CD4-positive, alpha-beta T cell treated with Interleukin-4 for 1 hour (primary cell): ENCODE measurements around the gene DTNBP1.
"Not testable (repeated sequence)": the region's sequence is repeated elsewhere in the genome, so short reads cannot be mapped to it uniquely, and the experiment has no call there.

Source experiments
- DNase-seq, 2 donors: peaks; one replicate each; pipeline ENCODE4 v3.0.0-alpha.2; 2020 to 2022

Gene DTNBP1

GRCh38 chr6:15555101-15556038 is 107.5 kb downstream of the DTNBP1 start:
- DNase-seq, result no peak

GRCh38 chr6:15554728-15555100 is 108.1 kb downstream of the DTNBP1 start:
- no peak for DNase-seq

GRCh38 chr6:15553736-15554294 is 109.0 kb downstream of the DTNBP1 start:
- no peak for DNase-seq

- no peak for DNase-seq
Observed at GRCh38 chr6:15553031-15553430, 109.8 kb downstream of the DTNBP1 start.

- no peak for DNase-seq
Observed at GRCh38 chr6:15551798-15552197, 111.0 kb downstream of the DTNBP1 start.

- no peak for DNase-seq
Observed at GRCh38 chr6:15551262-15551661, 111.6 kb downstream of the DTNBP1 start.

GRCh38 chr6:15550546-15551123 is 112.2 kb downstream of the DTNBP1 start:
- no peak for DNase-seq

GRCh38 chr6:15549371-15549770 is 113.5 kb downstream of the DTNBP1 start:
- DNase-seq, result no peak

- DNase-seq, result no peak
Observed at GRCh38 chr6:15547400-15547799, 115.4 kb downstream of the DTNBP1 start.

- no peak for DNase-seq
Observed at GRCh38 chr6:15546591-15546990, 116.2 kb downstream of the DTNBP1 start.

- DNase-seq, result no peak
Observed at GRCh38 chr6:15544321-15544900, 118.4 kb downstream of the DTNBP1 start.

- not testable (repeated sequence) for DNase-seq
Observed at GRCh38 chr6:15543332-15543917, 119.4 kb downstream of the DTNBP1 start.

GRCh38 chr6:15539722-15540270 is 123.0 kb downstream of the DTNBP1 start:
- DNase-seq, result no peak

- DNase-seq, result no peak
Observed at GRCh38 chr6:15538766-15539495, 123.9 kb downstream of the DTNBP1 start.

GRCh38 chr6:15538106-15538505 is 124.7 kb downstream of the DTNBP1 start:
- no peak for DNase-seq

GRCh38 chr6:15536198-15536955 is 126.5 kb downstream of the DTNBP1 start:
- DNase-seq, result no peak

GRCh38 chr6:15535495-15536197 is 127.2 kb downstream of the DTNBP1 start:
- no peak for DNase-seq

- DNase-seq, result peak in 1 of 2 donors; percentile 52
Observed at GRCh38 chr6:15534974-15535373, 127.9 kb downstream of the DTNBP1 start.

- no peak for DNase-seq
Observed at GRCh38 chr6:15533379-15534026, 129.3 kb downstream of the DTNBP1 start.

GRCh38 chr6:15531973-15532372 is 130.9 kb downstream of the DTNBP1 start:
- no peak for DNase-seq
